Transverse colon (tissue), 4 donors: Measurements from ENCODE around the gene GSG1L. TPM values are rescaled to one million over a fixed set of nuclear protein-coding genes. Genes with fewer than 3 reads are reported as not detected.
"Not testable (repeated sequence)": the region's sequence is repeated elsewhere in the genome, so short reads cannot be mapped to it uniquely, and the experiment has no call there.

ENCODE experiments used
- DNase-seq: peaks from one replicate; pipeline ENCODE4 v3.0.0-alpha.2; 2019
- H3K27ac ChIP-seq, 4 donors: fragments of 200-600 bp; sonication (generic); 2 replicates each; pipeline ENCODE4 v1.5.1; 2016 to 2018; ENCODE audit warnings: inconsistent platforms in 4 of 4
- H3K27me3 ChIP-seq: fragments of 200-600 bp; sonication (generic); 2 replicates; pipeline ENCODE4 v1.5.1; 2017; ENCODE audit warnings: inconsistent platforms
- H3K36me3 ChIP-seq, 4 donors: fragments of 200-600 bp; sonication (generic); 2 replicates each; pipeline ENCODE4 v1.5.1; 2017 to 2019; ENCODE audit warnings: inconsistent platforms in 4 of 4
- H3K4me1 ChIP-seq, 4 donors: fragments of 200-600 bp; sonication (generic); 2 replicates each; pipeline ENCODE4 v1.5.1; 2017 to 2020; ENCODE audit warnings: inconsistent platforms in 4 of 4
- H3K4me3 ChIP-seq, 4 donors: fragments of 200-600 bp; sonication (generic); 1 replicate in 1 of 4; 2 replicates in 3 of 4; pipeline versions ENCODE4 v1.5.1 to v1.6.1; 2017 to 2019; ENCODE audit warnings: inconsistent platforms in 4 of 4
- H3K9me3 ChIP-seq, 2 donors: fragments of 200-600 bp; sonication (generic); 2 replicates each; pipeline ENCODE4 v1.5.1; 2017 to 2019; ENCODE audit warnings: inconsistent platforms in 2 of 2
- CTCF ChIP-seq, 5 experiments: fragments of 200-600 bp in 3 of 5; fragments of 450-650 bp in 2 of 5; sonication (generic) in 3 of 5; IDR thresholded peaks; 1 replicate in 2 of 5; 2 replicates in 3 of 5; pipeline ENCODE4 v1.5.1; 2016 to 2017; ENCODE audit warnings: antibody characterized with exemption in 5 of 5, inconsistent platforms in 3 of 5, mild to moderate bottlenecking in 2 of 5, moderate library complexity in 1 of 5
- EP300 ChIP-seq: sonication (generic); formaldehyde crosslinking; IDR thresholded peaks from one replicate; pipeline ENCODE4 v1.6.1; 2017; ENCODE audit warnings: antibody characterized with exemption, low read depth
- POLR2A ChIP-seq: fragments of 450-650 bp; IDR thresholded peaks from one replicate; pipeline ENCODE4 v1.6.1; 2016; ENCODE audit warnings: antibody characterized with exemption, mild to moderate bottlenecking, moderate library complexity
- POLR2AphosphoS5 ChIP-seq, 3 donors: sonication (generic); formaldehyde crosslinking; IDR thresholded peaks; one replicate each; pipeline ENCODE4 v1.6.1; 2016; ENCODE audit warnings: antibody characterized with exemption in 3 of 3
- WGBS, 2 donors: methylation state at CpG; one replicate each; pipeline ENCODE4 v1.1.5; 2018; ENCODE audit warnings: low coverage in 1 of 2; 5-methylcytosine and 5-hydroxymethylcytosine counted together
- in situ Hi-C, 4 donors: fragments of 200-750 bp; cut with MboI; loops; one replicate each; pipeline versions ENCODE4 v1.15.0 to v1.15.1; 2017; ENCODE audit warnings: low sequenced_read_pairs in 3 of 4, low pct_ligation_motif_present in 1 of 4, low pct_unique_long_range_greater_than_20kb in 1 of 4
- intact Hi-C: fragments of 100-400 bp; cut with DNase I; formaldehyde crosslinking; loops from one replicate; pipeline ENCODE4 v1.15.1; 2023; ENCODE audit warnings: low total_unique reads
- total RNA-seq, 4 donors: library from RNA; depleted of rRNA; stranded (reverse); fragments of >200 nt; gene quantifications; one replicate each; pipeline ENCODE4 v1.1.0, GENCODE V29; 2016

The GSG1L gene
- total RNA-seq, 4 donors from 2014 or later, result not detected

- TF ChIP-seq POLR2A (no peak), CTCF (IDR thresholded peaks at IDR 0.05) (no peak), POLR2AphosphoS5 (IDR thresholded peaks at IDR 0.05) (no peak), EP300 (no peak)
- H3K4me3 ChIP-seq, result no peak overlapping the region
- H3K36me3 ChIP-seq, result no peaks in the 10 kb centered on the region
- no peaks in the 10 kb centered on the region for H3K9me3 ChIP-seq
- in situ Hi-C loops (no loop called here), intact Hi-C loops (no loop called here)
- no peaks in the 10 kb centered on the region for H3K4me1 ChIP-seq
- no peak overlapping the region for H3K27ac ChIP-seq
- WGBS, 2 donors, result 58 to 73% methylated on average over 3 of the region's 3 CpGs
- H3K27me3 ChIP-seq, result no peaks in the 10 kb centered on the region
- no peak for DNase-seq
These were observed 183.8 kb downstream of the GSG1L start for GRCh38 chr16:27879601-27880247.

- intact Hi-C loops, H3K4me3 ChIP-seq, H3K27me3 ChIP-seq, H3K9me3 ChIP-seq, H3K4me1 ChIP-seq, H3K36me3 ChIP-seq, H3K27ac ChIP-seq, in situ Hi-C loops, DNase-seq: not testable (repeated sequence)
- WGBS, 2 donors, result 90% methylated on average over 1 of the region's 1 CpG; no CpG with 5 or more reads in 1 of the 2 donors
These were observed 190.9 kb downstream of the GSG1L start for GRCh38 chr16:27872627-27873026.

GRCh38 chr16:27870116-27870798 is 193.3 kb downstream of the GSG1L start:
- Histone ChIP-seq H3K36me3 (no peaks in the 10 kb centered on the region), H3K9me3 (peaks cover 0 to 4% of the 10 kb centered on the region in 2 donors), H3K4me3 (no peak overlapping the region), H3K4me1 (no peaks in the 10 kb centered on the region), H3K27me3 (no peaks in the 10 kb centered on the region), H3K27ac (no peak overlapping the region)
- intact Hi-C loops, result no loop called here
- DNase-seq, result no peak
- WGBS, 2 donors, result 42 to 55% methylated on average over 3 to 4 of the region's 4 CpGs
- in situ Hi-C loops, result no loop called here
- TF ChIP-seq POLR2A (no peak), CTCF (IDR thresholded peaks at IDR 0.05) (no peak), POLR2AphosphoS5 (IDR thresholded peaks at IDR 0.05) (no peak), EP300 (no peak)

GRCh38 chr16:27869411-27869810 is 194.1 kb downstream of the GSG1L start:
- H3K4me1 ChIP-seq, result no peaks in the 10 kb centered on the region
- no peaks in the 10 kb centered on the region for H3K36me3 ChIP-seq
- intact Hi-C loops, result no loop called here
- H3K27me3 ChIP-seq, result no peaks in the 10 kb centered on the region
- 91 to 92% methylated on average over 1 of the region's 1 CpG for WGBS, 2 donors
- H3K27ac ChIP-seq, result no peak overlapping the region
- TF ChIP-seq POLR2A, result no peak
- no peak for DNase-seq
- H3K9me3 ChIP-seq, result peaks cover 0 to 4% of the 10 kb centered on the region in 2 donors
- in situ Hi-C loops, result no loop called here
- H3K4me3 ChIP-seq, result no peak overlapping the region

GRCh38 chr16:27868180-27868579 is 195.3 kb downstream of the GSG1L start:
- Histone ChIP-seq H3K27me3 (no peaks in the 10 kb centered on the region), H3K36me3 (no peaks in the 10 kb centered on the region), H3K27ac (no peak overlapping the region), H3K4me3 (no peak overlapping the region), H3K4me1 (no peaks in the 10 kb centered on the region), H3K9me3 (peaks cover 0 to 8% of the 10 kb centered on the region in 2 donors)
- WGBS, 2 donors, result 63 to 82% methylated on average over 1 to 7 of the region's 7 CpGs
- intact Hi-C loops (no loop called here), in situ Hi-C loops (no loop called here)
- TF ChIP-seq POLR2AphosphoS5 (IDR thresholded peaks at IDR 0.05), result no peak
- no peak for TF ChIP-seq POLR2A
- DNase-seq, result no peak
